GM06990 (cell line): ENCODE results near the gene RCL1.
"Not testable (repeated sequence)": the region's sequence is repeated elsewhere in the genome, so short reads cannot be mapped to it uniquely, and the experiment has no call there.

Experiments used
- DNase-seq: peaks from one replicate; pipeline ENCODE4 v3.0.0-alpha.2; 2011; ENCODE audit not compliant: insufficient read length; ENCODE audit errors: extremely low read depth
- H3K27me3 ChIP-seq: replicated peaks from 2 replicates; pipeline ENCODE4 v1.6.0; 2011; ENCODE audit warnings: low read length; ENCODE audit not compliant: control insufficient read depth, insufficient read depth
- H3K36me3 ChIP-seq: 2 replicates; pipeline ENCODE4 v1.5.1; 2011; ENCODE audit warnings: low read length; ENCODE audit not compliant: control insufficient read depth, insufficient read depth
- H3K4me3 ChIP-seq: replicated peaks from 2 replicates; pipeline ENCODE4 v1.5.1; 2011; ENCODE audit warnings: low read depth, mild to moderate bottlenecking, control low read depth, low read length
- CTCF ChIP-seq: IDR thresholded peaks from 2 replicates; pipeline ENCODE4 v1.5.1; 2011; ENCODE audit warnings: low read length, control low read depth, mild to moderate bottlenecking, inconsistent platforms; ENCODE audit not compliant: insufficient read depth, poor library complexity, severe bottlenecking

Gene RCL1

GRCh38 chr9:4780651-4781050 lies 12.1 kb upstream of the RCL1 start:
- TF ChIP-seq CTCF = no peak
- Histone ChIP-seq H3K36me3 (no peaks in the 10 kb centered on the region), H3K4me3 (no peak overlapping the region), H3K27me3 (no peaks in the 10 kb centered on the region)
- no peak for DNase-seq

GRCh38 chr9:4781408-4781807 lies 11.3 kb upstream of the RCL1 start:
- Histone ChIP-seq H3K4me3 (no peak overlapping the region), H3K36me3 (no peaks in the 10 kb centered on the region), H3K27me3 (no peaks in the 10 kb centered on the region)
- no peak for TF ChIP-seq CTCF
- no peak for DNase-seq

GRCh38 chr9:4783191-4783590 lies 9.6 kb upstream of the RCL1 start:
- not testable (repeated sequence) for H3K27me3 ChIP-seq, H3K36me3 ChIP-seq, DNase-seq

GRCh38 chr9:4784403-4784802 lies 8.3 kb upstream of the RCL1 start:
- no peak for DNase-seq
- TF ChIP-seq CTCF = no peak
- H3K4me3 ChIP-seq = no peak overlapping the region
- no peaks in the 10 kb centered on the region for H3K27me3 ChIP-seq
- no peaks in the 10 kb centered on the region for H3K36me3 ChIP-seq

More at GRCh38 chr9:4783191-4783590, 9.6 kb upstream of the RCL1 start:
- not testable (repeated sequence) for H3K4me3 ChIP-seq

GRCh38 chr9:4786599-4786998 lies 6.1 kb upstream of the RCL1 start:
- DNase-seq = no peak
- no peak for TF ChIP-seq CTCF
- Histone ChIP-seq H3K27me3 (no peaks in the 10 kb centered on the region), H3K36me3 (no peaks in the 10 kb centered on the region), H3K4me3 (no peak overlapping the region)

- no peak for TF ChIP-seq CTCF
- Histone ChIP-seq H3K36me3 (no peaks in the 10 kb centered on the region), H3K4me3 (no peak overlapping the region), H3K27me3 (no peaks in the 10 kb centered on the region)
- no peak for DNase-seq
Measured at GRCh38 chr9:4787876-4788275, 4.9 kb upstream of the RCL1 start.
